HCT116 (cell line): ENCODE results near the gene FLT4. TPM values are rescaled to one million over a fixed set of nuclear protein-coding genes. Genes with fewer than 3 reads are reported as not detected.

ENCODE experiments used
- ATAC-seq: fragments of 200-7000 bp; cut with Tn5 transposase; 2 replicates; pipeline ENCODE4 v1.9.1; 2020; ENCODE audit warnings: mild to moderate bottlenecking, moderate library complexity
- BruUV-seq: library from RNA; stranded (reverse); fragments of 400-500 nt; replicated peaks from 2 replicates; lab custom pipeline; 2021; lab: Mats Ljungman, UMichigan
- CTCF ChIA-PET: fragments of 300-600 bp; sonication (Branson Sonifier 250); formaldehyde crosslinking; loops from one replicate; lab custom pipeline; 2021; ENCODE audit warnings: antibody characterized with exemption; lab: Charles Lee
- POLR2A ChIA-PET: fragments of 300-600, 350-600 bp; sonication (Branson Sonifier 250); formaldehyde crosslinking; loops from one replicate; lab custom pipeline; 2021; ENCODE audit warnings: antibody characterized with exemption; lab: Charles Lee
- RAD21 ChIA-PET, 2 experiments: fragments of 300-600 bp; sonication (Branson Sonifier 250); formaldehyde crosslinking; loops; one replicate each; lab custom pipeline; 2023; ENCODE audit warnings: low total read pairs in 2 of 2; ENCODE audit not compliant: uncharacterized antibody in 2 of 2, unreplicated experiment in 2 of 2, low non-redundant PET in 1 of 2; lab: Charles Lee
- DNase-seq: peaks from one replicate; pipeline ENCODE4 v3.0.0-alpha.2; 2010; ENCODE audit warnings: low read depth, low spot score
- H2AFZ ChIP-seq: fragments of 200-600 bp; shearing (Covaris generic), sonication (generic); 2 replicates; pipeline ENCODE4 v1.6.1; 2017; ENCODE audit warnings: low read depth, mixed run types, mixed read lengths, antibody characterized with exemption, low read length; ENCODE audit not compliant: poor library complexity, severe bottlenecking
- H3K27ac ChIP-seq: 2 replicates; pipeline ENCODE4 v1.5.1; 2012; ENCODE audit warnings: low read depth, low read length
- H3K27me3 ChIP-seq: fragments of 200-600 bp; sonication (generic); 2 replicates; pipeline ENCODE4 v1.6.1; 2016; ENCODE audit warnings: mixed run types, low read length, mixed read lengths; ENCODE audit not compliant: insufficient read depth
- H3K36me3 ChIP-seq, 2 experiments: fragments of 200-500 bp in 1 of 2; fragments of 200-600 bp in 1 of 2; sonication (Bioruptor generic) in 1 of 2; sonication (generic) in 1 of 2; 2 replicates each; pipeline versions ENCODE4 v1.5.1 to v1.6.1; 2014 to 2016; ENCODE audit warnings: low read length in 2 of 2, inconsistent platforms in 1 of 2, mixed read lengths in 1 of 2, mixed run types in 1 of 2; ENCODE audit not compliant: insufficient read depth in 2 of 2, control insufficient read depth in 1 of 2
- H3K4me1 ChIP-seq, 2 experiments: fragments of 200-600 bp in 1 of 2; sonication (generic) in 1 of 2; 2 replicates each; pipeline versions ENCODE4 v1.5.1 to v1.6.1; 2012 to 2017; ENCODE audit warnings: low read length in 2 of 2, inconsistent platforms in 1 of 2, mild to moderate bottlenecking in 1 of 2, mixed read lengths in 1 of 2, mixed run types in 1 of 2, moderate library complexity in 1 of 2; ENCODE audit not compliant: insufficient read depth in 2 of 2, control insufficient read depth in 1 of 2
- H3K4me2 ChIP-seq: fragments of 200-600 bp; sonication (generic); 2 replicates; pipeline ENCODE4 v1.6.1; 2017; ENCODE audit warnings: mixed run types, low read length, mixed read lengths
- H3K4me3 ChIP-seq, 2 experiments: fragments of 200-600 bp in 1 of 2; sonication (generic) in 1 of 2; replicated peaks in 1 of 2; 2 replicates each; pipeline ENCODE4 v1.5.1; 2011 to 2016; ENCODE audit warnings: low read length in 2 of 2, control low read depth in 1 of 2, low read depth in 1 of 2, mild to moderate bottlenecking in 1 of 2, mixed read lengths in 1 of 2, mixed run types in 1 of 2
- H3K79me2 ChIP-seq: fragments of 200-600 bp; sonication (generic); 2 replicates; pipeline ENCODE4 v1.6.1; 2017; ENCODE audit warnings: mild to moderate bottlenecking, mixed run types, low read length, moderate library complexity, mixed read lengths; ENCODE audit not compliant: insufficient read depth
- H3K9ac ChIP-seq: fragments of 200-600 bp; sonication (generic); 2 replicates; pipeline ENCODE4 v1.6.1; 2016; ENCODE audit warnings: low read length, mixed read lengths
- H3K9me2 ChIP-seq: fragments of 200-600 bp; sonication (generic), shearing (Covaris generic); 2 replicates; pipeline ENCODE4 v1.6.1; 2017; ENCODE audit warnings: mixed run types, mild to moderate bottlenecking, moderate library complexity; ENCODE audit not compliant: insufficient read depth
- H3K9me3 ChIP-seq, 2 experiments: fragments of 200-500 bp in 1 of 2; fragments of 200-600 bp in 1 of 2; sonication (Bioruptor generic) in 1 of 2; sonication (generic) in 1 of 2; 2 replicates each; pipeline ENCODE4 v1.6.1; 2014 to 2017; ENCODE audit warnings: low read length in 2 of 2, mixed read lengths in 2 of 2, inconsistent platforms in 1 of 2, low read depth in 1 of 2, mild to moderate bottlenecking in 1 of 2, mixed run types in 1 of 2, moderate library complexity in 1 of 2; ENCODE audit not compliant: control insufficient read depth in 1 of 2, insufficient read depth in 1 of 2
- H4K20me1 ChIP-seq: fragments of 200-600 bp; sonication (generic), shearing (Covaris generic); 2 replicates; pipeline ENCODE4 v1.6.1; 2017; ENCODE audit warnings: mixed run types, mild to moderate bottlenecking, moderate library complexity; ENCODE audit not compliant: insufficient read depth
- CBX3 ChIP-seq: IDR thresholded peaks from 2 replicates; pipeline ENCODE4 v1.6.1; 2012; ENCODE audit warnings: low read depth
- EGR1 ChIP-seq: IDR thresholded peaks from 2 replicates; pipeline ENCODE4 v1.6.1; 2012; ENCODE audit warnings: low read depth
- EZH2phosphoT487 ChIP-seq: fragments of 200-600 bp; IDR thresholded peaks from 2 replicates; pipeline ENCODE4 v1.6.1; 2018; ENCODE audit warnings: antibody characterized with exemption, borderline replicate concordance
- MAX ChIP-seq: IDR thresholded peaks from 2 replicates; pipeline ENCODE4 v1.6.1; 2012
- POLR2AphosphoS5 ChIP-seq: IDR thresholded peaks from 2 replicates; pipeline ENCODE4 v1.6.1; 2011; ENCODE audit warnings: mild to moderate bottlenecking, low read depth, low read length, moderate library complexity
- ZNF274 ChIP-seq: fragments of 200-500 bp; sonication (Bioruptor generic); IDR thresholded peaks from 2 replicates; pipeline ENCODE4 v1.6.1; 2014; ENCODE audit warnings: mild to moderate bottlenecking, low read depth, low read length, inconsistent platforms
- intact Hi-C: fragments of 100-400 bp; cut with micrococcal nuclease; formaldehyde crosslinking; loops from 2 replicates; pipeline ENCODE4 v1.10.0; 2022
- total RNA-seq: library from RNA; stranded (reverse); gene quantifications from one replicate; pipeline ENCODE4 v1.2.1, GENCODE V29; 2021; ENCODE audit not compliant: unreplicated experiment

The FLT4 gene
- total RNA-seq, 1 experiment from 2014 or later, result 0.17 TPM

GRCh38 chr5:180609817-180610550, 39.4 kb downstream of the FLT4 start:
- Histone ChIP-seq H3K27ac (no peak overlapping the region), H3K9me2 (no peaks in the 10 kb centered on the region), H3K4me1 (0 out of 4 replicates have a peak, but pooled peaks cover 0 to 3% of the 10 kb centered on the region in 2 experiments), H3K27me3 (no peaks in the 10 kb centered on the region), H3K4me2 (no peak overlapping the region), H3K9ac (no peak overlapping the region), H2AFZ (no peak overlapping the region), H3K9me3 (no peaks in the 10 kb centered on the region), H3K4me3 (no peak overlapping the region), H3K79me2 (no peaks in the 10 kb centered on the region), H3K36me3 (no peaks in the 10 kb centered on the region), H4K20me1 (no peaks in the 10 kb centered on the region)
- TF ChIP-seq EGR1 (no peak), POLR2AphosphoS5 (no peak), EZH2phosphoT487 (no peak), ZNF274 (no peak)
- DNase-seq (no peak), ATAC-seq (no peak)
- POLR2A ChIA-PET, result no interaction called here
- intact Hi-C loops, result loop anchor here (5.0 kb wide), 2 partner anchors 408 to 483 kb away; no protein-coding TSS in a partner anchor
- CTCF ChIA-PET, result no interaction called here
- RAD21 ChIA-PET, result no interaction called here
- BruUV-seq, result no TSS peak

DNA sequence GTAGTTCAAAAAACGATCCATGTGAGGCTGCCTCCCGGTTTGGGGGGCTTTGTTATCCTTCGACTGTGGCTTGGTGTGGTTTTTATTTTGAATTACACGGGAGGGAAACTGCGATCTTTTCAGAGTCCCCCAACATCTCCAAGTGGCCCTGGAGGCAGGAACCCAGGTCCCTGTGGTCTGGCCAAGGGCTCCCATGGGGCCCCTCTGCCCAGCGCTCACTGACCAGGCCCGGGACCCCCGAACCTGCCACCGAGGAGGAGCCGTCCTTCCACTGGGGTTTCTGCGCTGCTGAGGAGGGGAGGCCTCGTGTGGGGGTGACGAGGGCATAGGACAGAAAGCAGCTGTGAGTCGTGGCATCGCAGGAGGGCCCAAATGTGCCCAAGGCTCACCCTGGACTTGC, 40.0 kb downstream of the FLT4 start:
- Histone ChIP-seq H3K9me2 (no peaks in the 10 kb centered on the region), H3K79me2 (no peaks in the 10 kb centered on the region), H3K36me3 (no peaks in the 10 kb centered on the region), H3K9ac (no peak overlapping the region), H2AFZ (no peak overlapping the region), H3K27me3 (no peaks in the 10 kb centered on the region), H3K4me1 (0 out of 4 replicates have a peak, but pooled peaks cover 0 to 3% of the 10 kb centered on the region in 2 experiments), H3K27ac (no peak overlapping the region), H3K9me3 (no peaks in the 10 kb centered on the region)
- no peak for ATAC-seq
- ChIA-PET RAD21 (no interaction called here), POLR2A (no interaction called here), CTCF (no interaction called here)
- BruUV-seq, result no TSS peak
- TF ChIP-seq CBX3 (no peak), MAX (no peak)
- TF ChIP-seq, all 23 proteins: peak for 0
- intact Hi-C loops, result loop anchor here (5.0 kb wide), 2 partner anchors 407 to 482 kb away; no protein-coding TSS in a partner anchor
- DNase-seq, result no peak
- Histone ChIP-seq H3K4me2 (no peak overlapping the region), H4K20me1 (no peaks in the 10 kb centered on the region), H3K4me3 (no peak overlapping the region)
